ENCODE results near the gene TNNI3K.

Gene TNNI3K

DNA sequence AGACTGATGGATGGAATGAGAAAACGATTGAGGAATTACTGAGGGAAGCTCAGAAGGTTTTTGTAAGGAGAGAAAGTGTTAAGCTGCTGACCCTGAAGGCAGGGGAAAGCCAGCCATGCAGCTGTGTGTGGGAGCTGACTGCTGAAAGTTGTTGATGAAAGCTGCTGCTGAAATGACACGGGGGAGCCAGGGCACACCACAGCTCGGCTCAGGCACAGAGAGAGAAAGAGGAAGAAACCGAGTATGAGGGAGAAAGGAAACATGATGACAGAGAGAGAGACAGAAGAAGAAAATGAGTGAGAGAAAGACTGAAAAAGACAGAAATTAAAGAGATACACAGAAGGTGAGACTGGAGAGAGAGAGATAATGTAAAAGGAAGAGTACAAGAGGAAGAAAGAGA, 161.7 kb downstream of the TNNI3K start:
- no peak for DNase-seq

- DNase-seq: no peak
Observed at GRCh38 chr1:74399249-74399648, 164.1 kb downstream of the TNNI3K start.

- DNase-seq: no peak
Observed at GRCh38 chr1:74402873-74403272, 167.7 kb downstream of the TNNI3K start.

GRCh38 chr1:74403606-74404005, 168.4 kb downstream of the TNNI3K start:
- DNase-seq: no peak

- DNase-seq: no peak
Observed at GRCh38 chr1:74406759-74407158, 171.6 kb downstream of the TNNI3K start.

DNA sequence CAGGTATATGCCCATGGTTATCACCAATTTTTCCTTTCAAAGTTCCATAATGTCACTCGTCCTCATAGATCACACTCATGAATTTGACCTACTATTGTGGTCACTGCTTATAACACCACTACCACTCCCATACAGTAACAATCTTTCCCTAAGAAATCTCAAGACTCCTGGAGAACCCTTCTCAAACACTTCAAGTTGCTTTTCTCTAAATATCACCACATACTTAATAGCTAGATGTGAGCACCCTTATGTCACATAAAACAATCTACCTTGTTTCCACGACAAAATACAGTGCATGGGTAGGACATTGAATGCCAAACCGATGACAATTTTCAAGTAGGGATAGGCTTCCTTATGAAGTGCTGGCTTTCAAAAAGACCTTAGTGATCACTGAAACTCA, 172.7 kb downstream of the TNNI3K start:
- no peak for DNase-seq

- DNase-seq: no peak
Observed at GRCh38 chr1:74412244-74412643, 177.1 kb downstream of the TNNI3K start.

DNA sequence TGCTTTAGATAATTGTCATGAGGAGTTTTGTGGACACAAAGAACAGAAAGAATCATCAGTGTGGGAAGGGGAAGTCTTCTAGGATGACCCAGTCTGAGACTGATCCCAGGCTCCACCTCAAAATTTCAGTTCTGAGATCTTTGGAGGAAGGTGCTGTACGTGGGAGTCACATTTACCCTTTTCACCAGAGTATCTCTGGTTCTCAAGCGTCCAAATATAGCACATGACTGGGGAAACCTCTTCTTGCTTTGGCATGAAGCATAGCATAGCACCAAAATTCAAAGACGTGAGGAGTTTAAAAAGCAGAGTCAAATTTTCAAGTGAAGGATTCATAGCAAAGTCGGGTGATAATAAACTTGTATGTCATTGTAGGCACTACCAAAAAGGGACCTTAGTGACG, 180.7 kb downstream of the TNNI3K start:
- DNase-seq: no peak

DNA sequence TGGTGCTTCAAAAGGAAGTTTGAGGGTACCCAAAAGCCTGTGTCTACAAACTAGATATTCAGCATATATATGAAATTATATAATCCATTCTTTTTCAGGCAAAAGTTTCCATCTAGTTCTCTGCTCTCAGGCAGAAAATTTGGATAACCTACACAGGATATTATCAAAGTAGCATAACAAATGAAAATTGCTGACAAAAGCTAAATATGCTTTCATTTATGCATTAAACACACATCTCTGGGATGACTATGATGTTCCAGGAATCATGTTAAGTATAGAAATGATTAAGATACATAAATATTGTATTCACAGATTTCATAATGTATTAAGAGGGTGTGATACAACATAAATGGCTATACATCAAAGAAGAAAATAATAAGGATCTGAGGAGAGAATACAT, 184.4 kb downstream of the TNNI3K start:
- DNase-seq: no peak

GRCh38 chr1:74420467-74420866, 185.3 kb downstream of the TNNI3K start:
- no peak for DNase-seq

DNA sequence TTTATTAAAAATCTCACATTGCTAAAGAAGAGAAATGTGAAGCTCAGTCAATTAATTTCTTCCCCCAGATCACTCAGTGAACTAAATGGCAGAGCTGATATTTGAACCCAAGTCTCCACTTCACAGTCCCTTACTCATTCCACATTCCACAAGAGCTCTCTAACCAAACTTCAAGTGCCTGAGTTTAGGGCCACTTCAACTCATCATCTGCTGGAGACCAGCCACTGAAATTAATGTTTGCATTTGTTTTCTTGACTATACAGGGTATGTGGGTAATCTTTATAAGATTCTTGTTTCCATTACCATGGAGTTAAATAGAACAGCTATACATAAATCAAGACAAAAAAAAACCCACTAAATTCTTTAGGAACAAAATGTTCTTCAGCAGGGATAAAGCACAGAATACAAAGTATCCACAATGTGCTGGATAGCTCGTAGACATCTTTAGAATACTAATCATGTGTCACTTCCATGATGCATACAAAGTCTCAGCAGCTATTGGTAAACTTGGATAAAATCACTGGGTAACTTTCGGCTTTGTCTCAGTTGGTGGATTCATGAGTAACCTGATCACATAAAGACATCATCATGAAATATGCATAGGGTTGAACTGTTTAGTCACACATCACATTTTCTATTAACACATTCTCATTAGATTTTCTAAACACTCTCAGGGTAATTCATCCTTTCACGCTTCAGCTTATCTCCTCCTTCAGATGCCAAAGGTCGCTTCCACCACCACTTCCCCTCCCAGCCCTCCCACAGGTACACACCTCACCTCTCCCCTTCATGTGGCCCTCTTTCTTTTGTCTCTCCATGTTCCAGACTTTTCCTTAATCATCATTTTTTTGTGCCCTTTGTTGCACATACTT, 187.5 kb downstream of the TNNI3K start:
- DNase-seq: no peak

GRCh38 chr1:74423471-74423870, 188.3 kb downstream of the TNNI3K start:
- no peak for DNase-seq

GRCh38 chr1:74425676-74426075, 190.5 kb downstream of the TNNI3K start:
- DNase-seq: no peak

- DNase-seq: no peak
Observed at GRCh38 chr1:74426208-74426937, 191.2 kb downstream of the TNNI3K start.

GRCh38 chr1:74427681-74428080, 192.5 kb downstream of the TNNI3K start:
- DNase-seq: no peak

- DNase-seq: no peak
Observed at GRCh38 chr1:74429580-74429979, 194.4 kb downstream of the TNNI3K start.

DNA sequence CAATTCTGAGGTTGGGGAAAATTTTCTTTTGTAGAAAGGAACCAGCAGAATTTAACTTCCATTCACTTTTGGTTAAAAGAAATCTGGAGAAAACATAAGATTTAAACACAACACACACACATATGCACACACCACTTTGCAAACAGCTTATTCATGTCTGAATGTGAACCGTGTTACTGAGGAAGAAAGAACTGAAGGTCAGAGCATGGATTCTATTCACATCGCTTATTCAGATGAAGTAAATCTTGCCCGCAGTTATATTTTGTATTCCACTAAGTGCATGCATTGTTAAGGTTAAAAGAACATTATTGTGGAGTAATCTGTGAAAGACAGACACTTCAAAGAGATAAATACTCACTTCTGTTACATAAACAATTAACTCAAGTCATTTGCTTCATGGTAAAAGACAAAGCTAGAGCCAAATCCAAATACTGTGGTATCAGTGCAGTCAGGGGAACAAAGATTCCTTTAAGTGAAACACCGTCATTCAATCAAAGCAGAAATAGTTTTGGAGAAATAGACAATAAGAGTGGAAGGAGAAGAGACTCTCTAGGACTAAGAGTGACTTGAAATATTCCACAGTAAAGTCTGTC, 195.3 kb downstream of the TNNI3K start:
- DNase-seq: no peak

DNA sequence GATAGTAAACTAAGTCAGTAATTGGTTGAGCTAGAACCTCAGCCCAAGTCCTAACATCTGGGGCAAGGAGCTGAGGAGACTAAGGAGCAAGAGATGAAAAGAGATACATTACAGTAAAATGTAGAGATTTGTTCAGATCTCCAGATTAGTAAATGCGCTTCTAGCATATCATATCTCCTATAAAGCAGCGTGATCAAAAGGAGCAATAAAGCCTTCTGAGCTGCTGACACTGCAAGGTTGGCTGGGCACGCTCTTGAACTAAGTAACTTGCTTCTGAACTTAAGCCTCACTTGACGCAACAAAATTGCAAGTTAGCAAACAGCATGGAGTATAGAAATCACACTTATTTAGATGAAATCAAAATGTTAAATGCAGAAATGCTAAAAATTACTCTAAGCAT, 196.3 kb downstream of the TNNI3K start:
- no peak for DNase-seq

- DNase-seq: no peak
Observed at GRCh38 chr1:74432325-74432724, 197.1 kb downstream of the TNNI3K start.

- DNase-seq: no peak
Observed at GRCh38 chr1:74434321-74434720, 199.1 kb downstream of the TNNI3K start.

DNA sequence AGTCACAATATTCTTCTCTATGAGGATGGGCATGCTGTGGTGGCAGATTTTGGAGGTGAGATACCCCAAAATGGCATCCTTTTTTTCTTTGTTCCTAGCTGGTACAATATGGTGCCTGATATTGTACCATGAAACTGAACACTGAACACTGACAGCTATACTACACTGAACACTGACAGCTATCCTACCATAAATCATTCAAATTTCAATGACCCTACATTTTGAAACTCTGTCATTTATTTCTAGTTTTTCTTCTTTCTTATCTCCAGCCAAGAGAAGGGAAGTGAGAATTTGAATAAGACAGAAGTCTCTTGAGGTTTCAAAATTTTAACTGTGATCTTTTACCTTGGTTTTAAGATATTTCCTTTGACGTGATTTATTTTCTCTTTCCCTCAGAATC, 200.9 kb downstream of the TNNI3K start:
- DNase-seq: no peak

DNA sequence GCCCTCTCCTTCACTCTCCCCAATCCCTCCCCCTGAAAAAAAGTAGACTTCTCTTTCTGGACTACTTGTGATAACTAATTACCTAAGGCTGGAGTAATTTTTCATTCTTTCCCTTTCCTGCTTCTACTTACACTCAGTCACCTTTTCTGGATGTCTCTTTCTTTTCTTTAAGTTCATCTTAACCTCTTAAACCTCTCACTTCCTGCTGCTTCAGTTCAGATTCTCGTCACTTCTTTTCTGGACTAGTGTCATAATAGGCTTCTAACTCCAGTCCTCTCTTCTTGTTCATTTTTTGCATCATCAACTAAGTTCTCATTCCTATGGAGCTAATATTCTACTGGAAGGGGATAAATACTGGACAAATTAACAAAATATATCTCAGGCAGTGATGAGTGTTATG, 201.8 kb downstream of the TNNI3K start:
- DNase-seq: no peak

GRCh38 chr1:74452035-74452434, 216.8 kb downstream of the TNNI3K start:
- no peak for DNase-seq

- no peak for DNase-seq
Observed at GRCh38 chr1:74453277-74453676, 218.1 kb downstream of the TNNI3K start.

Measured in NCI-H526 treated with DMSO at 0.1 percent for 48 hours (cell line).